HG02588 (cell line): ENCODE data around the gene NUDT13.

ENCODE experiments used
- ATAC-seq: cut with Tn5 transposase; IDR thresholded peaks from one replicate; pipeline ENCODE4 v1.9.1; 2021; ENCODE audit warnings: mild to moderate bottlenecking, moderate library complexity; ENCODE audit not compliant: unreplicated experiment

The NUDT13 gene

DNA sequence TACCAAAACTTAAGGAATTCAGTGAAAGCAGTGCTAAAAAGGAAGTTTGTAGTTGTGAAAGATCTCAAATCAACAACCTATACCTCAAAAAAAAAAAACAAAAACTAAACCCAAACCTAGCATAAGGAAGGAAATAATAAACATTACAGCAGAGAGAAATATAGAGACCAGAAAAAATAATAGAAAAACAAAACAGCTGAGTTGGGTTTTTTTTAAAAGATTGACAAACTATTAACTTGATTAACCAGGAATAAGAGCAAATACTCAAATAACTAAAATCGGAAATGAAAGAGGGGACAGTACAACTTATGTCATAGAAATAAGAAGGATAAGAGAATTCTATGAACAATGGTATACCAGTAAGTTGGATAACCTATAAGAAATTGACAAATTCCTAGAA is 50.8 kb downstream of the NUDT13 start:
- ATAC-seq: no peak

- no peak for ATAC-seq
These were observed 51.4 kb downstream of the NUDT13 start for GRCh38 chr10:73161662-73162061.

DNA sequence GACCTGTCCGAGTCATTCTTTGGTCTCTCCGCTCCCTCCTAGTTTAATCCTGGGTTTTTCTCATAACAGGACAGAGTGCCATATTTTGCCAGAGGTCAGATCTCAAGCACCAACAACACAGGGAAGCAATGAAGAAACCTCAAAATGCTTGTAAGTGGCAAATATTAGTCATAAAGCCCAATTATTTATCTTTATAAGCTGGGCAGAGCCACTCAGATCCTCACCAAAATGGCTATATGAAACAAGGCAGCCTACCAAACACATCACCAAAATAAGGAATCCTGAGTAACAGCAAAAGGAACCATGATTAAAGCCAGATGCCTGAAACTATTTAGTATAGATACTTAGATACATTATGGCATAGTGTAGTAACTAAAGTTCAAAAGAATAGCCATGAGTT is 52.8 kb downstream of the NUDT13 start:
- ATAC-seq: no peak

DNA sequence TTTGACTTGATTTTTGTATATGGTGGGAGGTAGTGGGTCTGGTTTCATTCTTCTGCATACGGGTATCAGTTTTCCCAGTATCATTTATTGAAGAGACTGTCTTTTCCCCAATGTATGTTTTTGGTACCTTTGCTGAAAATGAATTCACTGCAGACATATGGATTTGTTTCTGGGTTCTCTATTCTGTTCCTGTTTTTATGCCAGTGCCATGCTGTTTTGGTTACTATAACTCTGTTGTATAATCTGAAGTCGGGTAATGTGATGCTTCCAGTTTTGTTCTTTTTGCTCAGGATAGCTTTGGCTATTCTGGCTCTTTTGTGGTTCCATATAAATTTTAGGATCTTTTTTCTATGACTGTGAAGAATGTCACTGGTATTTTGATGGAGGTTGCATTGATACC is 56.7 kb downstream of the NUDT13 start:
- no peak for ATAC-seq

DNA sequence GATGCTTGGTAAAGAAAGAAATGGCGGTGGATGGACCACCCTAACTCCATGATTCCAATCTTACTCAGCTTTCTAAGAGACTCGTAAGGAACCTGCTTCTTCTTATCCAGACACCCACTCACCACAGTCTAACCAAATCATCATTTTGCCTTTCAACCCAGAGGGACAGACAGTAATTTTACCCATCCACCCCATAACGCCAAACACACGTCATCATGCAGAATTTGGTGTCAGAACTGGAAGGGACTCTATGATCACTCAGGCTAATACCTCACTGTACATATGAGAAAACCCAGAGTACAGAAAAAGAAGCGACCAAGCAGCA is 57.2 kb downstream of the NUDT13 start:
- no peak for ATAC-seq

- peak; percentile 86 for ATAC-seq
These were observed 57.7 kb downstream of the NUDT13 start, which contains the start of the genes ECD and FAM149B1 for GRCh38 chr10:73167783-73168464. Gene ECD, minus strand, starts transcription at chr10:73168008. Its CDS starts 4,071 bp downstream, at chr10:73163937. Gene FAM149B1, plus strand, starts transcription at chr10:73168119. Its CDS starts 221 bp downstream, at chr10:73168340.

GRCh38 chr10:73168465-73168803 is 58.2 kb downstream of the NUDT13 start:
- ATAC-seq: peak; percentile 8

- no peak for ATAC-seq
These were observed 59.1 kb downstream of the NUDT13 start for GRCh38 chr10:73169320-73169719.

DNA sequence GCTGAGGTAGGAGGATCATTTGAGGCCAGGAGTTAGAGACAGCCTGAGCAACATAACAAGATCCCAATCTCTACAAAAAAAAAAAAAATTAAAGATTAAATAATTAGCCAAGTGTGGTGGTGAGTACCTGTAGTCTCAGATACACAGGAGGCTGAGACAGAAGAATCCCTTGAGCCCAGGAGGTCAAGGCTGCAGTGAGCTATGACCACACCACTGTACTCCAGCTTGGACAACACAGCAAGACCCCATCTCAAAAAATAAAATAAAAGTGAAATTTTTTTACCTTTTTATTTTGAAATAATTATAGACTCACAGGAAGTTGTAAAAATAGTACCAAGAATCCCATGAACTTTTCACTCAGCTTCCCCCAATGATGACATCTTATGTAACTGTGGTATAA is 62.6 kb downstream of the NUDT13 start:
- no peak for ATAC-seq

- ATAC-seq: no peak
These were observed 64.1 kb downstream of the NUDT13 start for GRCh38 chr10:73174148-73174925.
